Renal pelvis (tissue), 12 donors: ENCODE results near the gene ZNF480. TPM values are rescaled to one million over a fixed set of nuclear protein-coding genes. Genes with fewer than 3 reads are reported as not detected.
A peak's percentile ranks its signal among the peaks of the same experiment; 100 is the strongest.
"Not testable (repeated sequence)": the region's sequence is repeated elsewhere in the genome, so short reads cannot be mapped to it uniquely, and the experiment has no call there.

Experiments used
- DNase-seq: peaks from one replicate; pipeline ENCODE4 v3.0.0-alpha.2; 2013
- long read RNA-seq, 16 experiments: transcript quantifications; one replicate each; lab custom pipeline, GENCODE V29; 2026
- polyA plus RNA-seq, 3 donors: library from polyadenylated mRNA; unstranded; fragments of 120-200 nt; gene quantifications; one replicate each; pipeline ENCODE4 v1.2.1, GENCODE V29; 2013; ENCODE audit not compliant: insufficient read length in 3 of 3

ZNF480 gene
- polyA plus RNA-seq = 10 to 100 TPM; 15.9 to 16.5 (median 16.4) TPM
- long read RNA-seq, donor 1, full-length matches to known transcripts = 8 of 8 reads
- long read RNA-seq, donor 1, partial matches to known transcripts = 0 of 8 reads
- long read RNA-seq, donor 1, other reads (novel, unspliced or antisense) = 0 of 8 reads
- long read RNA-seq, donor 2, full-length matches to known transcripts = 5 of 5 reads
- long read RNA-seq, donor 2, partial matches to known transcripts = 0 of 5 reads
- long read RNA-seq, donor 2, other reads (novel, unspliced or antisense) = 0 of 5 reads
- long read RNA-seq, donor 3, full-length matches to known transcripts = 6 of 6 reads
- long read RNA-seq, donor 3, partial matches to known transcripts = 0 of 6 reads
- long read RNA-seq, donor 3, other reads (novel, unspliced or antisense) = 0 of 6 reads
- long read RNA-seq, donor 4, full-length matches to known transcripts = 5 of 5 reads
- long read RNA-seq, donor 4, partial matches to known transcripts = 0 of 5 reads
- long read RNA-seq, donor 4, other reads (novel, unspliced or antisense) = 0 of 5 reads
- long read RNA-seq, donor 5, full-length matches to known transcripts = 1 of 1 reads
- long read RNA-seq, donor 5, partial matches to known transcripts = 0 of 1 reads
- long read RNA-seq, donor 5, other reads (novel, unspliced or antisense) = 0 of 1 reads
- long read RNA-seq, donor 6, full-length matches to known transcripts = 2 of 2 reads
- long read RNA-seq, donor 6, partial matches to known transcripts = 0 of 2 reads
- long read RNA-seq, donor 6, other reads (novel, unspliced or antisense) = 0 of 2 reads
- long read RNA-seq, donor 7, full-length matches to known transcripts = 3 of 3 reads
- long read RNA-seq, donor 7, partial matches to known transcripts = 0 of 3 reads
- long read RNA-seq, donor 7, other reads (novel, unspliced or antisense) = 0 of 3 reads
- long read RNA-seq, donor 8, full-length matches to known transcripts = 2 of 2 reads
- long read RNA-seq, donor 8, partial matches to known transcripts = 0 of 2 reads
- long read RNA-seq, donor 8, other reads (novel, unspliced or antisense) = 0 of 2 reads
- long read RNA-seq, donor 9, full-length matches to known transcripts = 5 of 5 reads
- long read RNA-seq, donor 9, partial matches to known transcripts = 0 of 5 reads
- long read RNA-seq, donor 9, other reads (novel, unspliced or antisense) = 0 of 5 reads
- long read RNA-seq, donor 10, full-length matches to known transcripts = 2 of 2 reads
- long read RNA-seq, donor 10, partial matches to known transcripts = 0 of 2 reads
- long read RNA-seq, donor 10, other reads (novel, unspliced or antisense) = 0 of 2 reads
- long read RNA-seq, donor 11, full-length matches to known transcripts = 2 of 2 reads
- long read RNA-seq, donor 11, partial matches to known transcripts = 0 of 2 reads
- long read RNA-seq, donor 11, other reads (novel, unspliced or antisense) = 0 of 2 reads
- long read RNA-seq, donor 12, full-length matches to known transcripts = 8 of 8 reads
- long read RNA-seq, donor 12, partial matches to known transcripts = 0 of 8 reads
- long read RNA-seq, donor 12, other reads (novel, unspliced or antisense) = 0 of 8 reads
- long read RNA-seq, donor 13, full-length matches to known transcripts = 3 of 3 reads
- long read RNA-seq, donor 13, partial matches to known transcripts = 0 of 3 reads
- long read RNA-seq, donor 13, other reads (novel, unspliced or antisense) = 0 of 3 reads
- long read RNA-seq, donor 14, full-length matches to known transcripts = 5 of 5 reads
- long read RNA-seq, donor 14, partial matches to known transcripts = 0 of 5 reads
- long read RNA-seq, donor 14, other reads (novel, unspliced or antisense) = 0 of 5 reads
- long read RNA-seq, donor 15, full-length matches to known transcripts = 6 of 6 reads
- long read RNA-seq, donor 15, partial matches to known transcripts = 0 of 6 reads
- long read RNA-seq, donor 15, other reads (novel, unspliced or antisense) = 0 of 6 reads
- long read RNA-seq, donor 16, full-length matches to known transcripts = 6 of 6 reads
- long read RNA-seq, donor 16, partial matches to known transcripts = 0 of 6 reads
- long read RNA-seq, donor 16, other reads (novel, unspliced or antisense) = 0 of 6 reads

DNA sequence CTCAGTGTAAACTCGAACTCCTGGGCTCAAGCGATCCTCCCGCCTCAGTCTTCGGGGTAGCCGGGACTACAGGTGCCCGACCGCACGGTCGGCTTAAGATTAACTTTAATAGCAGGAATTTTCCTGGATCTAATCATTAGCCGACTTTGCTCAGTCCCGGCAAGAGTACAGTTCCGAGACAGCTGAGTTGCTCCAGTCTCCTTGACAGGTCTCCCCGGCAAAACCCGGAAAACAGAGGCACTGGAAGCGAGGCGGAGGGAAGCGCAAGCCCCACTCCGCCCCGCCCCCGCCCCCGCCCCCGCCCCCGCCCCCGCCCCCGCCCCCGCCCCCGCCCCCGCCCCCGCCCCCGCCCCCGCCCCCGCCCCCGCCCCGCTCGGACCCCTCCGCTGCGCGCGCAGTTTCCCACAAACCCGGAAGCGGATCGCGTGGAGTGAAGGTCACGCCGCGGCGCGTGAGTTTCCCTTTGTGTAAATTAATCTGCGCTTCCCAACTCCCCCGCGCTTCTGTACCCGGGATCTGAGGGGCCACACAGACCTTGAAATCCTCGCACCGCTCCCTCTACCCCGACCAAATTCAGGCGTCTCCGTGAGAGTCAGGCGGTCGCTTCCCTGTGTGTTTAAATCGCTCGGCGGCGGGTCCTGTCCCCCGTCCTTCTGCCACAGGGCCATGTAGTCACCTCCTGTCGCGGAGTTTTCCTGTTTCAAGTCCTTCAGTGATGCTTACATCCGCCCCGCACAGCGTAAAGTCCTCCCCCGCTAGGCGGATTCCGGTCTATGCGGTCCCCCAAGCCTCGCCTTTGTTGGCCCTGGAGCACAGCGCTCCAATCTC lies at the start of gene ZNF480:
Gene ZNF480, plus strand, starts transcription at position 397 of the 828 bp plus-strand sequence. CDS start 3,244 bp downstream, outside the sequence.
- DNase-seq = peak; percentile 80

DNA sequence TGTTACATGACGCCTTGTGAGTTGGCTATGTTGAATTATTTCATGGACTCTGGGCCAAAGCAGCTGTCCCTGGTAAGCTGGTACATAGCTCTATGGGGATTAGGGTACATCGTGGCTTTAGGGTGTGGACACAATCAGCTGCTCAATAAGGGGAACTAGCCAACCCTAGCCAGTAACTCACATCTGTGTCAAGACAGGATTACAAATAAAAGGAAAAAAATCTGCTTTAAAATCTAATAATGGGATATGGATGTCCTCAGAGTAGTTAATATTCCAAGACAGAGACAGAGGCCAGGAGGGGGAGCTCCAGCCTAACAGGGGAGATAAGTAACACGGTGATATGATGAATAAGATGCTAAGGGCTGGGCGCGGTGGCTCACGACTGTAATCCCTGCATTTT lies 48.7 kb upstream of the ZNF480 start:
- peak; percentile 20 for DNase-seq

DNA sequence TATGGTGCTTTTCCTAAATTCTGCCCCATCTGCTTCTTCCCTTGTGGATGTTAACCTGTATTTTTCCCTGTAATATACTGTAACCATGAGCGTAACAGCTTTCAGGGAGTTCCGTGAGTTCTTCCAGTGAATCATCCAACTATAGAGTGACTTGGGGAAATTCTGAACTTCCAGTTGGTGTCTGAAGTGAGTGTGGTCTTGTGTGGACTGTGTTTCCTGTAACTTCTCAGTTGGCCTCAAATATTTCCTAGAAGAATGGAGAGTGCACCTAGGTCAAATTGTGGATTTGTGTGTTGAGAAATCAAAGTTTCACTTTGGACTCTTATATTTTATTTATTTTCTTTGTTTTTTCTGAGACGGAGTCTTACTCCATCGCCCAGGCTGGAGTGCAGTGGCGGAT lies 38.5 kb upstream of the ZNF480 start:
- DNase-seq = no peak

DNA sequence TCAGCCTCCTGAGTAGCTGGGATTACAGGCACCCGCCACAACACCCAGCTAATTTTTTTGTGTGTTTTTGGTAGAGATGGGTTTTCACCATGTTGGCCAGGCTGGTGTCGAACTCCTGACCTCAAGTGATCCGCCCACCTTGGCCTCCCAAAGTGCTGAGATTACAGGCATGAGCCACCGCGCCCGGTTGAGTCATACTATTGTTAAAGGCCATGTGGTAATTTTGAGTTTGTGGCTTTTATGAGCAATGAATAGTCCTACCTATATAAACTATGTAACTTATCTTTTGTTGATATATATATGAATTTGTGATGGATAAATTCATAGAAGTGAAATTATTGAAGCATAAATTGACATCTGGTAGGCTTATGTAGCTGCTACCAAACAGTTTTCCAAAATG lies 31.4 kb upstream of the ZNF480 start:
- not testable (repeated sequence) for DNase-seq

DNA sequence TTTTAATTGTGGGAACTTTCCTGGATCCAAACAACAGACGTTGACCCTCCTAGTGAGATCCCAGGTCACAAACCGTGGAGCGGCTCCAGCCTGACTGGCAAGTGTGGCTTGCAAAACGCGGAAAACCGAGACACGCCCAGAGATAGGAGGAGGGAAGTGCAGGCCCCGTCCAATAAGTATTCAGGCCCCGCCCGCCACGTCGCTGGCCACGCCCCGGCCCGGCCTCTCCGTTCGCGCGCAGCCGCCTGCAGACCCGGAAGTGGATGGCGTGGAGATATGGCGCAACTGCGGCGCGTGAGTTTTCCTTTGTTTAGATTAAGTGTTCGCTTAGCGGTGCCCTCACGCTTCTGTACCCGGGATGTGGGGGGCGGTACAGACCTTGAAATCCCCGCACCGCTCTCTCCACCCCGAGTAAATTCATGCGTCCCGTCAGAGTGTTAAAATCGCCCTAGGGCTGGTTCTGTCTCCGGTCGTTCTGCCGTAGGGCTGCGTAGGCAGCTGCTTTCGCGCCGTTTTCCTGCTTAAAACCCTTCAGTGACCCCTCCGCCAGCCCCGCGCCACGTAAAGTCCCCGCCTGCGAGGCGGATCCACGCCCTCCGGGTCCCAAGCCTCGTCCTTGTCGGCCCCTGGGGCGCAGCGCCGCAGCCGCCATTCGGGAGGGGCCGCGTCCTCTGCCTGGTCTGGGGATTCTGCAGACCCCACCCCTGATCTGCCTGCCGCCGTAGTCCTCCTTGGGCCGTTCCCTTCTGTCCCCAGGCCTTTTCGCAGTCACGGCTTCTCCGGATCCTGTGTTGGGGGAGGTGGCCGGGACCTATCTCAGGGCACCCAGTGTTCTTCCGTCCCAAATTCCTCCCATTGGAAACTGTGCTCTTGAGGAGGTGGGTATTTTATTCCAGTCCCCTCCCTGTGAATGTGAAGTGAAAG lies 27.4 kb upstream of the ZNF480 start, which contains the start of gene ZNF766:
Gene ZNF766, plus strand, starts transcription at position 250 of the 924 bp plus-strand sequence. Its CDS starts 27 bp downstream, at position 277.
- peak; percentile 95 for DNase-seq

DNA sequence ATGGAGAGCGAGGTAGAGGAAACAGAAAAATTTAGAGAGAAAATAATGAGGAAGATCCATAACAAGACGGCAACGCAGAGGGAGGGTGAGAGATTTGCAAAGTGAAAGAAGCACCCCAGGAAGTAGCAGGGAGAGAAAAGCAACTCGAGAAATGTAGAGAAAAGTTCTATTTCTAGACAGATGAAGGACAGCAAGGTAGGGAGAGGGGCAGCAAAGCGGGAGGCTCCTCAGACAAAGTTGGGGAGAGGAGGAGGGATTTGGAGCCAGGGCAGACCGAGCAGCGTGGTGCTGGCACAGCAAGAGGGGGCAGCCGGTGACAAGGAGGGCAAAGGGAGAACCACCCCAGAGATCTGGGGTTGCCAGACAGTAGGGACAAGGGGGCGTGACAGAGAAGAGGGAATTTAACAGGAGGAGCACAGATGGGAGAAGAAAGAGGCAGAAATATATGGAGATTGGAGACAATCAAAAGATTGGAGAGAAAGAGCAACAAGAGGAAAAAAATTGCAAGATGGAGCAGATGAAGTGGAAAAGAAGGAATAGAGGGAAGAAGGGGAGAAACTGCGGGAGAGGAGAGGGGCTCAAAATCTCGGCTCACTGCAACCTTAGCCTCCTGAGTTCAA lies 26.6 kb upstream of the ZNF480 start:
- DNase-seq = no peak

DNA sequence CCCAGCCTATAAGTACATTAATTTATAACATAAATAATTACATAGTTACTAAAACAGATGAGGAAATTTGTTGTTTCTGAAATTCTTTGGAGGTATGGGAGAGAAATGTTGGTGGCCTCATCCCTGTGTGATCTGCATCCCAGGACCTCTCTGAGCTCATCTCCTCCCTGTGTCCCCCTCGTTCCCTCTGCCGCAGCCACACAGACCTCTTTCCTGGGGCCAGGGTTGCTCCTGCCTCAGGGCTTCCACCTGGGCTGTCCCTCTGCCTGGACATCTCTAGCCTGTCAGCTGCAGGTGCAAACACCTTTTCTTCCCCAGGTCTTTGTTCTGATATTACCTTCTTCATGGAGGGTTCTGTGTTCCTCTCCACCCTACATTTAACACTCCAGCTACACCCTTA lies 23.7 kb upstream of the ZNF480 start:
- no peak for DNase-seq

DNA sequence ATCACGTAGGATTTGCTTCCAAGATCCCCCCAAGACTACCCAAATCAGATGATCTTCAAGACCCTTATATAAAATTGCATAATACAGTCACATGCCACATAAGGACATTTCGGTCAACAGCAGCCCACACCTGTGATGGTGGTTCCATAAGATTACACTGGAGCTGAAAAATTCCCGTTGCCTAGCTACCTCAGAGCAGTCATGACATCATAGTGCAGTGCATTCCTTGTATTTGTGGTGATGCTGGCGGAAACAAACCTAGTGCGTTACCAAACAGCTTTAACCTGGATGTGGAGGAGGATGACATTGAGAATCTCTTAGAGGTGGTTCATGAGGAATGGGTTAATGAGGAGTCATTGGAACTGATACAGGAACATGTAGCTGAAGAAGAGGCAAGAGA lies 22.8 kb upstream of the ZNF480 start:
- no peak for DNase-seq

DNA sequence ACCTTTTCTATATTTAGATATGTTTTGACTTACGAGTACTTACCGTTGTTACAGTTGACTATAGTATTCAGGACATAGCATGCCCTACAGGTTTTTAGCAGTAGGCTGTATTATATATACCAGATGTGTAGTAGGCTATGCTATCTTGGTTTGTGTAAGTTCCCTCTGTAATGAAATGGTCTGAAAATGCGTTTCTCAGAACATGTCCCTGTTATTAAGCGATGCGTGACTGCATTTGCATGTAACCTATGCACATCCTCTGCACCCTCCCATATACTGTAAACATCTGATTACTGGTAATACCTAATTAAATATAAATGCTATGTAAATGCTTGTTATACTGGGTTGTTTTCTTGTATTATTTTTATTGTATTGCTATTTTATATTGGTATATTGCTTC lies 21.0 kb upstream of the ZNF480 start:
- DNase-seq = no peak

DNA sequence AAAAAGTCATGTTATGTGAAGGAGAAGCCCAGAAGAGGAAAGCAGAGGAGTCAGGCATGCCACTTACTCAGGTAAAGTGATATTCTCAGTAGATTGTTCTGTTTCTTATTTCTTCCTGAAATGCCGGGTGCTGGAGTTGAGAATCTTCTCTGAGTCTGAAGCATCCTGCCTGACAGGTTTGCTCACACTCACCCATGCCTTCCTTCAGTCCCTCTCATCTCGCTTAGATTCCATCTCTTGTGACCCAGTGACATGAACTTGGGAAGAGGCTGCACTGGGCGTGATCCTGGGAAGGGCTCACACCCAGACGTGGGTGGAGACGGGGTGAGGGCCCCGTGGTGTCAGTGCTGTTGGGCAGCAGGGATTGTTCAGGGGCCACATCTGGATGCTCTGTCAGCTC lies 19.5 kb upstream of the ZNF480 start:
- DNase-seq = no peak

DNA sequence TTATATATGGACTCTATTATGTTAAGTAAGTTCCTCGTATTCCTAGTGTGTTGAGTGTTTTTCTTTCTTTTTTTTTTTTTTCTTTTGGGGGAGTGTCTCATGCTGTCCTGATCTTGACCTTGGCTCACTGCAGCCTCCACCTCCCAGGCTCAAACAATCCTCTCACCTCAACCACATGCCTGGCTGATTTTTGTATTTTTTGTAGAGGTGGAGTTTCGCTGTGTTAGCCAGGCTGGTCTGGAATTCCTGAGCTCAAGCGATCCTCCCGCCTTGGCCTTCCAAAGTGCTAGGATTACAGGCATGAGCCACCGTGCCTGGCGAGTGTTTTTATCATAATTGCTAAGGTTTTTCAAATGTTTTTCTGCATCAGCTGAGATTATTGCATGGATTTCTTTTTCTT lies 10.7 kb upstream of the ZNF480 start:
- DNase-seq = no peak

DNA sequence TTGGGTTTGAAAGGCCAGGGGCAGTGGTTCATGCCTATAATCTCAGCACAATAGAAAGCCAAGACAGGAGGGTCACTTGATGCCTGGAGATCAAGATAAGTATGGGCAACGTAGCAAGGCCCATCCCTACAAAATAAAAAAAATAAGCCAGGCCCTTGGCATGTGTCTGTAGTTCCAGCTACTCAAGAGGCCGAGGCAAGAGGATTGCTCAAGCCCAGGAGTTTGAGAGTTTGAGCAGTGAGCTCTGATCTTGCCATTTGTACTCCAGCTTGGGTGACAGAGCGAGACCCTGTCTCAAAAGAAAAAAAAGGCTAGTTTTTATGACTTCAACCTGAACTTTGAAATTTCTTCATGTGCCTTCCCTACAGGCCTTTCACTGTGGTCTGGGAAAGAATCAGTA lies 5.2 kb upstream of the ZNF480 start:
- no peak for DNase-seq

DNA sequence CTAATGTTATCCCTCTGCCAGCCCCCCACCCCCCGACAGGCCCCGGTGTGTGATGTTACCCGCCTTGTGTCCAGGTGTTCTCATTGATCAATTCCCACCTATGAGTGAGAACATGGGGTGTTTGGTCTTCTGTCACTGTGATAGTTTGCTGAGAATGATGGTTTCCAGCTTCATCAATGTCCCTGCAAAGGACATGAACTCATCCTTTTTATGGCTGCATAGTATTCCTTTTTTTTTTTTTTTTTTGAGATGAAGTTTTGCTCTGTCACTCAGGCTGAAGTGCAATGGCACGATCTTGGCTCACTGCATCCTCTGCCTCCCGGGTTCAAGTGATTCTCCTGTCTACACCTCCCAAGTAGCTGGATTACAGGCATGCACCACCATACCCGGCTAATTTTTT lies 4.0 kb upstream of the ZNF480 start:
- DNase-seq = not testable (repeated sequence)

DNA sequence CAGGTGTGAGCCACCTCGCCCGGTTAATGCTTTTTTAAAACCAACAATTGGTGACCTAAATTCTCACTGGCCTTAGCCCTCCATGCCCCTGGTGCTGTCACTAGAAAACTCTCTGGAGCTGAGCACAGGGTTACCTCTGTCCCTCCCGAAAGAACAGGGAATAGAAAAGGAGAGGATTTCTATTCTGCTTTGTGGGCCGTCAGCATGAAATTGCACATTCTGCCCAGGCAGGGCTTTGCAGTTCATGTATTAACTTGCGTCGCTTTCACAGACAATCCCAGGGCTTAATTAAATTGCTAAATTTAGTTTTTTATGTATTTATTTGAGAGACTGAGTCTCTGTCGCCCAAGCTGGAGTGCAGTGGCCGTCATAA lies 583 bp upstream of the ZNF480 start:
- DNase-seq = peak; percentile 0

DNA sequence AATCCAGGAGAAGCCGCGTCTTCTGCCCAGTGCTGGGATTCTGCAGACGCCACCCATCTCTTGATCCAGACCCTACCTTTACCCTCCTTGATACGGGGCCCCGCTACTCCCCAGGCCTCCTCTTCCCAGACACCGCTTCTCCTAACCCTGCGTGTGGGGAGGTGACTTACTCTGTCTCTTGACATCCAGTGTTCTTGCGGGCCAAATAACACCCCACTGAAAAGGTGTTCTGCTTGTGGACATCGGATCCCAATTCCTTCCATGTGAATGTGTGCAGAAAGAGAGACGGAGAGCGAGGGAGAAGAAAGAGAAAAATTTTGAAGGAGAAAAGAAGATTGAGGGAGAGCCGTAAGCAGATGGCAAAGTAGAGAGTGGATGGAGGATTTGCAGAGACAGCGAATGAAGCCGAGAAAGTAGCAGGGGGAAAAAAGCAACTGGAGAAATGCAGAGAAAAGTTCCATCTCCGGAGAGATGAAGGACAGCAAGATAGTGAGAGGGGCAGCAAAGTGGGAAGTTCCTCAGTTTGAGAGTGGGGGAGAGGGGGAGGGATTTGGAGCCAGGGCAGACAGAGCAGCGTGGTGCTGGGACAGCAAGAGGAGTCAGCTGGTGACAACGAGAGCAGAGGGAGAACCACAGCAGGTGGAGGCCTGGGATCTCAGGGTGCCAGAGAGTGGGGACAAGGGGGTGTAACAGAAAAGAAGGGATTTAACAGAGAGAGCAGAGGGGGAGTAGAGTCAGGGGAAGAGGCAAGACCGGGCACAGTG lies 814 bp downstream of the ZNF480 start:
- peak; percentile 11 for DNase-seq

DNA sequence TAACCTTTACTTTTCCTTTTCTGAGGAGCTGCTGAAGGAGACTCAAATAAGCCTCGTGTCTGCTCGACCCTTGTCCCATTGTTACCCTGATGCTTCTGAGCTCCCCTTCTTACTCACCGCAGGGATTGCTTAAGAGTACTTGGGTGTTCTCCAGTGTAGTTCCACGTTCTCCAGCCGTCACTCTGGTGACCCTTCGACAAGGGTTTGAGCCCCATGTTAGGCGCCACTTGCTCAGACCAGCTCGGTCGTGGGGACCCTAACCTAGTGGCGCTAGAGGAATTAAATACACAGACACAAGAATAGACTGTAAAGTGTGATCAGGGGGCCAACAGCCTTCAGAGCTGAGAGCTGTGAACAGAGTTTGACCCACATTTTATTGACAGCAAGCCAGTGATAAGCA lies 10.3 kb downstream of the ZNF480 start:
- DNase-seq = peak; percentile 10

DNA sequence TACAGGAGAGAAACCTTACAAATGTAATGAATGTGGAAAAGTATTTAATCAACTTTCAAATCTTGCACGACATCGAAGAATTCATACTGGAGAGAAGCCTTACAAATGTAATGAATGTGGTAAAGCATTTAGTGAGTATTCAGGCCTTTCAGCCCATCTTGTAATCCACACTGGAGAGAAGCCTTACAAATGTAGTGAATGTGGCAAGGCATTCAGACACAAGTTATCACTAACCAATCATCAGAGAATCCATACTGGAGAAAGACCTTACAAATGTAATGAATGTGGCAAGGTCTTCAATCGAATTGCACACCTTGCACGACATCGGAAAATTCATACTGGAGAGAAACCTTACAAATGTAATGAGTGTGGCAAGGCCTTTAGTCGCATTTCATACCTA lies 25.5 kb downstream of the ZNF480 start:
- no peak for DNase-seq
